SKM-1 treated with dmso at 0.1 percent for 144 hours (cell line): ENCODE data around the gene HINT1.
"Not testable (repeated sequence)": the region's sequence is repeated elsewhere in the genome, so short reads cannot be mapped to it uniquely, and the experiment has no call there.

Experiments
- DNase-seq: peaks from one replicate; lab custom pipeline; 2025; ENCODE audit not compliant: unreplicated experiment; lab: John Stamatoyannopoulos, UW

Gene HINT1

GRCh38 chr5:131165119-131165727 lies at the start of gene HINT1:
TSS of gene HINT1 (minus strand) at chr5:131165256. CDS start at chr5:131165205, 51 bp downstream.
- DNase-seq, result peak; percentile 85

GRCh38 chr5:131214609-131215227 lies 49.7 kb upstream of the HINT1 start:
- DNase-seq, result no peak

GRCh38 chr5:131212471-131213021 lies 47.5 kb upstream of the HINT1 start:
- no peak for DNase-seq

GRCh38 chr5:131211669-131212068 lies 46.6 kb upstream of the HINT1 start:
- DNase-seq, result no peak

GRCh38 chr5:131210151-131210510 lies 45.1 kb upstream of the HINT1 start:
- no peak for DNase-seq

GRCh38 chr5:131209506-131210150 lies 44.6 kb upstream of the HINT1 start:
- peak; percentile 97 for DNase-seq

- DNase-seq, result no peak
Observed at GRCh38 chr5:131209175-131209505, 44.1 kb upstream of the HINT1 start.

- no peak for DNase-seq
Observed at GRCh38 chr5:131206772-131207171, 41.7 kb upstream of the HINT1 start.

- no peak for DNase-seq
Observed at GRCh38 chr5:131206061-131206460, 41.0 kb upstream of the HINT1 start.

- DNase-seq, result no peak
Observed at GRCh38 chr5:131204964-131205363, 39.9 kb upstream of the HINT1 start.

- no peak for DNase-seq
Observed at GRCh38 chr5:131200560-131200959, 35.5 kb upstream of the HINT1 start.

- DNase-seq, result no peak
Observed at GRCh38 chr5:131198625-131199024, 33.6 kb upstream of the HINT1 start.

- DNase-seq, result no peak
Observed at GRCh38 chr5:131196331-131196730, 31.3 kb upstream of the HINT1 start.

GRCh38 chr5:131195696-131196095 lies 30.6 kb upstream of the HINT1 start:
- no peak for DNase-seq

GRCh38 chr5:131194725-131195124 lies 29.7 kb upstream of the HINT1 start:
- no peak for DNase-seq

GRCh38 chr5:131193897-131194296 lies 28.8 kb upstream of the HINT1 start:
- DNase-seq, result not testable (repeated sequence)

GRCh38 chr5:131193106-131193505 lies 28.1 kb upstream of the HINT1 start:
- DNase-seq, result no peak

- DNase-seq, result no peak
Observed at GRCh38 chr5:131186561-131187256, 21.7 kb upstream of the HINT1 start.

GRCh38 chr5:131185523-131186104 lies 20.6 kb upstream of the HINT1 start:
- DNase-seq, result no peak

GRCh38 chr5:131182839-131183238 lies 17.8 kb upstream of the HINT1 start:
- no peak for DNase-seq

- no peak for DNase-seq
Observed at GRCh38 chr5:131180407-131180806, 15.4 kb upstream of the HINT1 start.
